Heart left ventricle (tissue), 13 donors: ENCODE measurements around the gene DDRGK1.

Source experiments
- POLR2A ChIP-seq, 2 donors: fragments of 450-650 bp; IDR thresholded peaks; one replicate each; pipeline ENCODE4 v1.6.1; 2017; ENCODE audit warnings: antibody characterized with exemption in 2 of 2, mild to moderate bottlenecking in 2 of 2, moderate library complexity in 2 of 2
- TF ChIP-seq, protein P1 (sequence below), 12 donors: fragments of 200-600 bp; sonication (generic) in 4 of 12; IDR thresholded peaks; one replicate each; pipeline versions ENCODE4 v1.5.0 to v1.8.0; 2018 to 2022; ENCODE audit warnings: antibody characterized with exemption in 12 of 12, mild to moderate bottlenecking in 5 of 12
- donor health status: ischemic (EF 13 %, LVEDD 7.1; RV severe dilation, severe dysfunction).
- donor health status: DM: no; HTN: yes; CAD: no.
- donor health status: DM: no; HTN: no; CAD: no.
- donor health status: ischemic (EF 25% LVEDD 6.9; RV normal size, moderate dysfunction).
- donor health status: ischemic (EF 25% LVEDD 5.7; RV mildly dilated, moderate dysfunction).
- donor health status: ischemic (EF 35%, LVEDD 5.7; RV mildly dilated, moderate dysfunction).
- donor health status: nonischemic (EF 11% LVEDD 7.7; RV severe dilation, severe dysfunction).
- donor health status: DM: yes; HTN: yes; CAD: no.
- donor health status: PGD.
- donor health status: ischemic (EF 29% LVEDD 5.4; RV normal size, mild dysfunction).
- donor health status: nonischemic (EF 23%, LVEDD 6.1; RV moderate dilation, normal function).

DNA sequence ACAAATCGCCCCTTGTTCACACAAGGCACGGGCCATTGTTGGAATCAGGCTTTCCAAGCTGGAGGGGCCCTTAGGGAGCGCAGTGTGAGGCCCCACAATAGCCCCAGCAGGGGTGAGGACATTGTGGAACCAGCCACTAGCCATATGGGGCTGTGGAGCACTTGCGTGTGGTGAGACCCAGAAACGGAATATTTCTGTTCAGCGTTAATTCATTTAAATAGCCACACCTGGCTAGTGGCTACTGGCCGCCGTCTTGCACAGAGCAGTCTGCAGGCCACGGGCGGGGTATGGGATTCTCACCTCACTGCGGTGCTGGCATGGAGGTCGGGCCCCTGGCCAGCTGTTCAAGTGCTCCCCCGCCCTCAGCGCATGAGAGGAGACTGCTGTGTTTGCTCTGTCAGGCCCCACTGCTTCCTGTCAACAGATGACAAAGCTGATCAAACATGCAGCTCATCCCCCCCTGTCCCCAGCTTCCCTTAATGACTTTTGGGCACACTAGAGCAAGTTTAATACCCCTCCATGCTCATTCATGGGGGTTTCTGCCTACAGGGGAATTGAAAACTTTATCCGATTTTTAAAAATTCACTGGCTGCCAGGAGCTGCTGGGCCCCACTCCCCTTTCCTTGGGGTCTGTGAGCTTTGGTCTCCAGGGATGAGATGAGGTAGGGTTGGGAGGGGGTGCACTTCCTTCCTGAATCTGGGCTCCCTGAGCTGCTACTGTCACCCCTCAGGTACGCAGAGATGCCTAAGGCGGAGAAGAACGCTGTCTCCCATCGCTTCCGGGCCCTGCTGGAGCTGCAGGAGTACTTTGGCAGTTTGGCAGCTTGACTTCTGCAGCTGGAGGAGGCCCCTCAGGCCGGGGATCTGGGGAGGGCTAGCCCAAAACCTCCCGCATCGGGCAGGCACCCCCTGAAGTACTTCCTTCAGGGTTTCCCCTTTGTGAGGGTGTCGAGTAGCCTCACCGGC, 18.4 kb upstream of the DDRGK1 start:
- TF ChIP-seq POLR2A (IDR thresholded peaks at IDR 0.05), result no peak
- TF ChIP-seq, protein P1, sequence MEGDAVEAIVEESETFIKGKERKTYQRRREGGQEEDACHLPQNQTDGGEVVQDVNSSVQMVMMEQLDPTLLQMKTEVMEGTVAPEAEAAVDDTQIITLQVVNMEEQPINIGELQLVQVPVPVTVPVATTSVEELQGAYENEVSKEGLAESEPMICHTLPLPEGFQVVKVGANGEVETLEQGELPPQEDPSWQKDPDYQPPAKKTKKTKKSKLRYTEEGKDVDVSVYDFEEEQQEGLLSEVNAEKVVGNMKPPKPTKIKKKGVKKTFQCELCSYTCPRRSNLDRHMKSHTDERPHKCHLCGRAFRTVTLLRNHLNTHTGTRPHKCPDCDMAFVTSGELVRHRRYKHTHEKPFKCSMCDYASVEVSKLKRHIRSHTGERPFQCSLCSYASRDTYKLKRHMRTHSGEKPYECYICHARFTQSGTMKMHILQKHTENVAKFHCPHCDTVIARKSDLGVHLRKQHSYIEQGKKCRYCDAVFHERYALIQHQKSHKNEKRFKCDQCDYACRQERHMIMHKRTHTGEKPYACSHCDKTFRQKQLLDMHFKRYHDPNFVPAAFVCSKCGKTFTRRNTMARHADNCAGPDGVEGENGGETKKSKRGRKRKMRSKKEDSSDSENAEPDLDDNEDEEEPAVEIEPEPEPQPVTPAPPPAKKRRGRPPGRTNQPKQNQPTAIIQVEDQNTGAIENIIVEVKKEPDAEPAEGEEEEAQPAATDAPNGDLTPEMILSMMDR (IDR thresholded peaks at IDR 0.05), result no peak
